Measurements from ENCODE around the gene GPAM. TPM values are rescaled to one million over a fixed set of nuclear protein-coding genes. Genes with fewer than 3 reads are reported as not detected.

Gene GPAM
- total RNA-seq, 1 donor = 10.5 TPM

Other genes starting within 250 kb of the GPAM start
- gene TECTB, start 99.6 kb upstream of the GPAM start, total RNA-seq = under 0.01 TPM in 1 of 2 replicates, not detected in the other
- gene ACSL5, start 190.4 kb upstream of the GPAM start, total RNA-seq = 5.1 and 8.0 TPM in 2 replicates